Choroid plexus epithelial cell (primary cell): Measurements from ENCODE around the gene SPEG.

Source experiments
- DNase-seq: peaks from one replicate; pipeline ENCODE4 v3.0.0-alpha.2; 2010; ENCODE audit warnings: low read depth
- H3K4me3 ChIP-seq: 2 replicates; pipeline ENCODE4 v1.5.1; 2011; ENCODE audit warnings: low read depth, mild to moderate bottlenecking, control low read depth, low read length, moderate library complexity
- CTCF ChIP-seq: conservative IDR thresholded peaks from 2 replicates; pipeline ENCODE4 v1.5.1; 2011; ENCODE audit warnings: low read depth, mild to moderate bottlenecking, control low read depth, inconsistent platforms, low read length, moderate library complexity

The SPEG gene

GRCh38 chr2:219443016-219443696 lies 8.5 kb downstream of the SPEG start:
- no peak overlapping the region for H3K4me3 ChIP-seq
- DNase-seq = no peak
- no peak for TF ChIP-seq CTCF

- H3K4me3 ChIP-seq = no peak overlapping the region
- TF ChIP-seq CTCF = no peak
- no peak for DNase-seq
Observed at GRCh38 chr2:219443697-219444023, 9.0 kb downstream of the SPEG start.

GRCh38 chr2:219444566-219445091 lies 10.0 kb downstream of the SPEG start:
- no peak for TF ChIP-seq CTCF
- no peak overlapping the region for H3K4me3 ChIP-seq
- DNase-seq = no peak

- DNase-seq = no peak
- TF ChIP-seq CTCF = no peak
- no peak overlapping the region for H3K4me3 ChIP-seq
Observed at GRCh38 chr2:219445220-219445640, 10.6 kb downstream of the SPEG start.

- no peak for TF ChIP-seq CTCF
- DNase-seq = peak; percentile 54
- H3K4me3 ChIP-seq = no peak overlapping the region
Observed at GRCh38 chr2:219446101-219446504, 11.5 kb downstream of the SPEG start.

GRCh38 chr2:219446689-219447088 lies 12.0 kb downstream of the SPEG start:
- no peak for TF ChIP-seq CTCF
- H3K4me3 ChIP-seq = no peak overlapping the region
- no peak for DNase-seq

GRCh38 chr2:219447242-219448098 lies 12.8 kb downstream of the SPEG start:
- no peak overlapping the region for H3K4me3 ChIP-seq
- TF ChIP-seq CTCF = no peak
- DNase-seq = no peak
